GM12878 (cell line): ENCODE results near the gene XRN2.

Source experiments
- CBFB ChIP-seq: IDR thresholded peaks from 2 replicates; pipeline ENCODE4 v1.6.1; 2016; ENCODE audit warnings: antibody characterized with exemption, low read depth
- CHD2 ChIP-seq: IDR thresholded peaks from 2 replicates; pipeline ENCODE4 v1.6.1; 2011; ENCODE audit warnings: low read depth, low read length, improper control_type of control experiment, borderline replicate concordance
- CHD4 ChIP-seq: fragments of 200-600 bp; sonication (generic); IDR thresholded peaks from 2 replicates; pipeline ENCODE4 v1.6.1; 2016; ENCODE audit warnings: mild to moderate bottlenecking
- CREB1 ChIP-seq: IDR thresholded peaks from 2 replicates; pipeline ENCODE4 v1.6.1; 2012; ENCODE audit warnings: low read depth, mild to moderate bottlenecking, inconsistent platforms
- CTCF ChIP-seq, 3 experiments: IDR thresholded peaks in 2 of 3; conservative IDR thresholded peaks in 1 of 3; 2 replicates each; pipeline ENCODE4 v1.5.1; 2011; ENCODE audit warnings: low read depth in 3 of 3, low read length in 3 of 3, mild to moderate bottlenecking in 3 of 3, control low read depth in 2 of 3, moderate library complexity in 2 of 3, inconsistent platforms in 1 of 3, mixed read lengths in 1 of 3; ENCODE audit not compliant: control insufficient read depth in 2 of 3, insufficient read depth in 1 of 3; ENCODE audit errors: extremely low read depth in 1 of 3
- EZH2 ChIP-seq: IDR thresholded peaks from 2 replicates; pipeline ENCODE4 v1.6.1; 2012; ENCODE audit warnings: low read depth, mild to moderate bottlenecking, control low read depth, inconsistent platforms, low read length, borderline replicate concordance; ENCODE audit not compliant: control insufficient read depth
- HDGF ChIP-seq: fragments of 450-650 bp; IDR thresholded peaks from 2 replicates; pipeline ENCODE4 v1.6.1; 2016; ENCODE audit warnings: antibody characterized with exemption
- MAX ChIP-seq: IDR thresholded peaks from 2 replicates; pipeline ENCODE4 v1.6.1; 2012; ENCODE audit warnings: low read depth, low read length, improper control_type of control experiment
- MTA3 ChIP-seq: IDR thresholded peaks from 2 replicates; pipeline ENCODE4 v1.6.1; 2012; ENCODE audit warnings: low read length, inconsistent platforms, borderline replicate concordance
- TARDBP ChIP-seq: IDR thresholded peaks from 2 replicates; pipeline ENCODE4 v1.6.1; 2016; ENCODE audit warnings: borderline replicate concordance
- ZNF274 ChIP-seq: IDR thresholded peaks from one replicate; pipeline ENCODE4 v1.8.0; 2011; ENCODE audit not compliant: insufficient read length, insufficient read depth
- ZNF687 ChIP-seq: fragments of 450-650 bp; IDR thresholded peaks from 2 replicates; pipeline ENCODE4 v1.6.1; 2017; ENCODE audit warnings: mild to moderate bottlenecking, moderate library complexity

- TF ChIP-seq CBFB, result no peak
- TF ChIP-seq ZNF687, result no peak
- no peak for TF ChIP-seq CREB1
- TF ChIP-seq MAX, result no peak
- no peak for TF ChIP-seq CTCF (IDR thresholded peaks at IDR 0.05 in 2 of 3, conservative IDR thresholded peaks at IDR 0.05 in 1 of 3; ENCODE audit: control insufficient read depth in 2 of 3, extremely low read depth in 1 of 3, insufficient read depth in 1 of 3, low read depth in 3 of 3, low read length in 3 of 3)
- TF ChIP-seq CHD4, result no peak
- TF ChIP-seq TARDBP, result no peak
- TF ChIP-seq EZH2, result no peak
- no peak for TF ChIP-seq HDGF
- no peak for TF ChIP-seq ZNF274
- no peak for TF ChIP-seq MTA3
- no peak for TF ChIP-seq CHD2
Observed at GRCh38 chr20:21257192-21257591, 45.9 kb upstream of the XRN2 start.
